Spinal cord (tissue), 10 donors: ENCODE results near the gene IMP3. TPM values are rescaled to one million over a fixed set of nuclear protein-coding genes. Genes with fewer than 3 reads are reported as not detected.
"Not testable (repeated sequence)": the region's sequence is repeated elsewhere in the genome, so short reads cannot be mapped to it uniquely, and the experiment has no call there.

Experiments used
- DNase-seq, 6 donors: peaks; one replicate each; pipeline versions ENCODE4 v3.0.0 to v3.0.0-alpha.2; 2013 to 2015; ENCODE audit warnings: low spot score in 6 of 6, low read depth in 4 of 6
- H3K27ac ChIP-seq: one replicate; pipeline ENCODE4 v1.5.1; 2013; ENCODE audit warnings: low read depth, low read length, control low read depth
- H3K27me3 ChIP-seq: one replicate; pipeline ENCODE4 v1.6.1; 2013; ENCODE audit warnings: low read length; ENCODE audit not compliant: control insufficient read depth, insufficient read depth
- H3K36me3 ChIP-seq: one replicate; pipeline ENCODE4 v1.6.1; 2013; ENCODE audit warnings: low read length; ENCODE audit not compliant: control insufficient read depth, insufficient read depth
- H3K4me1 ChIP-seq: one replicate; pipeline ENCODE4 v1.6.1; 2013; ENCODE audit warnings: low read length; ENCODE audit not compliant: control insufficient read depth, insufficient read depth
- H3K4me3 ChIP-seq: one replicate; pipeline ENCODE4 v1.5.1; 2013; ENCODE audit warnings: low read depth, low read length, control low read depth
- H3K9me3 ChIP-seq: one replicate; pipeline ENCODE4 v1.6.1; 2013; ENCODE audit warnings: low read length; ENCODE audit not compliant: control insufficient read depth, insufficient read depth
- WGBS: methylation state at CpG from one replicate; pipeline ENCODE4 v1.1.5; 2013; ENCODE audit warnings: missing lambda C conversion rate; ENCODE audit not compliant: insufficient coverage; 5-methylcytosine and 5-hydroxymethylcytosine counted together
- polyA plus RNA-seq, 2 donors: library from polyadenylated mRNA; unstranded; fragments of 120-200 nt; gene quantifications; one replicate each; pipeline ENCODE4 v1.2.1, GENCODE V29; 2013; ENCODE audit not compliant: insufficient read length in 2 of 2
- total RNA-seq, 2 donors: library from RNA; depleted of rRNA in 1 of 2; stranded (reverse); fragments of 120-200 nt in 1 of 2; fragments of >200 nt in 1 of 2; gene quantifications; one replicate each; pipeline versions ENCODE4 v1.2.3 to v1.2.4, GENCODE V29; 2013 to 2014
- donor health status: healthy.

IMP3 gene
- total and polyA plus RNA-seq, 4 donors, result 34.7 to 66.6 (median 59.5) TPM

GRCh38 chr15:75644376-75644775 is 4.4 kb upstream of the IMP3 start:
- H3K4me3 ChIP-seq, result no peak overlapping the region

GRCh38 chr15:75641603-75642002 is 1.6 kb upstream of the IMP3 start:
- no peak for DNase-seq
- 100% methylated on average over 1 of the region's 5 CpGs for WGBS

More at GRCh38 chr15:75644376-75644775, 4.4 kb upstream of the IMP3 start:
- peaks cover 3% of the 10 kb centered on the region for H3K36me3 ChIP-seq
- no peak overlapping the region for H3K27ac ChIP-seq
- no peak for DNase-seq
- H3K4me1 ChIP-seq, result peaks cover 34% of the 10 kb centered on the region
- H3K27me3 ChIP-seq, result peaks cover 3% of the 10 kb centered on the region
- no peaks in the 10 kb centered on the region for H3K9me3 ChIP-seq
- 50% methylated on average over 1 of the region's 2 CpGs for WGBS

GRCh38 chr15:75641179-75641503 is 1.1 kb upstream of the IMP3 start:
- peaks cover 30% of the 10 kb centered on the region for H3K4me1 ChIP-seq
- H3K9me3 ChIP-seq, result no peaks in the 10 kb centered on the region
- peaks cover 5% of the 10 kb centered on the region for H3K36me3 ChIP-seq
- H3K27me3 ChIP-seq, result no peaks in the 10 kb centered on the region
- H3K4me3 ChIP-seq, result no peak overlapping the region
- WGBS, result no CpG with 5 or more reads among the region's 4 CpGs
- H3K27ac ChIP-seq, result no peak overlapping the region
- no peak for DNase-seq

More at GRCh38 chr15:75641603-75642002, 1.6 kb upstream of the IMP3 start:
- Histone ChIP-seq H3K27ac (no peak overlapping the region), H3K9me3 (no peaks in the 10 kb centered on the region), H3K4me1 (peaks cover 27% of the 10 kb centered on the region), H3K4me3 (no peak overlapping the region), H3K27me3 (no peaks in the 10 kb centered on the region), H3K36me3 (peaks cover 5% of the 10 kb centered on the region)

GRCh38 chr15:75640483-75641178 is 607 bp upstream of the IMP3 start:
- Histone ChIP-seq H3K9me3 (no peaks in the 10 kb centered on the region), H3K36me3 (peaks cover 5% of the 10 kb centered on the region), H3K4me1 (peaks cover 30% of the 10 kb centered on the region), H3K27me3 (no peaks in the 10 kb centered on the region), H3K4me3 (peak overlapping the region; percentile 87), H3K27ac (peak overlapping the region; percentile 94)
- WGBS, result 0% methylated on average over 9 of the region's 17 CpGs
- peak in 2 of 6 donors; percentile 47 to 60 for DNase-seq

GRCh38 chr15:75639191-75639708 is 774 bp downstream of the IMP3 start:
- Histone ChIP-seq H3K4me3 (peak overlapping the region; percentile 87), H3K4me1 (peaks cover 30% of the 10 kb centered on the region), H3K9me3 (no peaks in the 10 kb centered on the region), H3K36me3 (peaks cover 5% of the 10 kb centered on the region), H3K27ac (peak overlapping the region; percentile 83), H3K27me3 (no peaks in the 10 kb centered on the region)
- DNase-seq, result no peak
- 0% methylated on average over 13 of the region's 16 CpGs for WGBS

- H3K9me3 ChIP-seq, result no peaks in the 10 kb centered on the region
- peaks cover 5% of the 10 kb centered on the region for H3K36me3 ChIP-seq
- peaks cover 30% of the 10 kb centered on the region for H3K4me1 ChIP-seq
- no peak for DNase-seq
- H3K27me3 ChIP-seq, result no peaks in the 10 kb centered on the region
- H3K4me3 ChIP-seq, result no peak overlapping the region
- 71% methylated on average over 2 of the region's 4 CpGs for WGBS
- no peak overlapping the region for H3K27ac ChIP-seq
These were observed 2.6 kb downstream of the IMP3 start for GRCh38 chr15:75637245-75638009.

- 95% methylated on average over 5 of the region's 6 CpGs for WGBS
- H3K27me3 ChIP-seq, result no peaks in the 10 kb centered on the region
- no peaks in the 10 kb centered on the region for H3K9me3 ChIP-seq
- H3K4me3 ChIP-seq, result no peak overlapping the region
- DNase-seq, result no peak
- H3K36me3 ChIP-seq, result peaks cover 5% of the 10 kb centered on the region
- no peak overlapping the region for H3K27ac ChIP-seq
- H3K4me1 ChIP-seq, result peaks cover 29% of the 10 kb centered on the region
These were observed 4.0 kb downstream of the IMP3 start for GRCh38 chr15:75636026-75636425.

GRCh38 chr15:75633922-75634321 is 6.1 kb downstream of the IMP3 start:
- H3K27me3 ChIP-seq, H3K27ac ChIP-seq, DNase-seq, H3K4me3 ChIP-seq, H3K36me3 ChIP-seq, H3K9me3 ChIP-seq: not testable (repeated sequence)
- 100% methylated on average over 3 of the region's 7 CpGs for WGBS
- H3K4me1 ChIP-seq, result peaks cover 19% of the 10 kb centered on the region

- Histone ChIP-seq H3K36me3 (peaks cover under 1% of the 10 kb centered on the region), H3K27me3 (no peaks in the 10 kb centered on the region), H3K9me3 (no peaks in the 10 kb centered on the region), H3K27ac (no peak overlapping the region), H3K4me1 (peaks cover 5% of the 10 kb centered on the region), H3K4me3 (no peak overlapping the region)
- DNase-seq, result no peak
These were observed 8.1 kb downstream of the IMP3 start for GRCh38 chr15:75631935-75632334.
